IPS DF 4.7 (cell line): ENCODE data around the gene SPDYE3.
"Not testable (repeated sequence)": the region's sequence is repeated elsewhere in the genome, so short reads cannot be mapped to it uniquely, and the experiment has no call there.

Experiments used
- DNase-seq: peaks from one replicate; pipeline ENCODE4 v3.0.0-alpha.2; 2013; ENCODE audit warnings: low spot score; ENCODE audit errors: extremely low read depth

The SPDYE3 gene

GRCh38 chr7:100351657-100352058, 44.2 kb downstream of the SPDYE3 start:
- no peak for DNase-seq

GRCh38 chr7:100352230-100352781, 44.8 kb downstream of the SPDYE3 start:
- not testable (repeated sequence) for DNase-seq

- DNase-seq = no peak
Measured at GRCh38 chr7:100352984-100353684, 45.6 kb downstream of the SPDYE3 start.

- DNase-seq = no peak
Measured at GRCh38 chr7:100353685-100354330, 46.3 kb downstream of the SPDYE3 start.

- DNase-seq = no peak
Measured at GRCh38 chr7:100356416-100357068, 49.0 kb downstream of the SPDYE3 start.

- no peak for DNase-seq
Measured at GRCh38 chr7:100357131-100357561, 49.6 kb downstream of the SPDYE3 start.

- no peak for DNase-seq
Measured at GRCh38 chr7:100358027-100358856, 50.7 kb downstream of the SPDYE3 start, which contains the start of gene PILRB. Gene PILRB, plus strand, starts transcription at chr7:100358117. Its CDS starts 186 bp downstream, at chr7:100358303.

GRCh38 chr7:100358857-100359212, 51.3 kb downstream of the SPDYE3 start:
- no peak for DNase-seq

GRCh38 chr7:100360135-100360854, 52.8 kb downstream of the SPDYE3 start:
- DNase-seq = no peak

- DNase-seq = no peak
Measured at GRCh38 chr7:100363098-100363497, 55.6 kb downstream of the SPDYE3 start.

- DNase-seq = not testable (repeated sequence)
Measured at GRCh38 chr7:100363797-100364196, 56.3 kb downstream of the SPDYE3 start.

GRCh38 chr7:100364480-100364879, 57.0 kb downstream of the SPDYE3 start:
- no peak for DNase-seq

- not testable (repeated sequence) for DNase-seq
Measured at GRCh38 chr7:100365998-100366367, 58.5 kb downstream of the SPDYE3 start.

GRCh38 chr7:100366411-100367250, 59.1 kb downstream of the SPDYE3 start:
- no peak for DNase-seq

- DNase-seq = no peak
Measured at GRCh38 chr7:100367251-100367620, 59.7 kb downstream of the SPDYE3 start.

- no peak for DNase-seq
Measured at GRCh38 chr7:100367676-100368613, 60.4 kb downstream of the SPDYE3 start.

GRCh38 chr7:100369105-100369504, 61.6 kb downstream of the SPDYE3 start:
- no peak for DNase-seq

- DNase-seq = peak; percentile 19
Measured at GRCh38 chr7:100370303-100370702, 62.8 kb downstream of the SPDYE3 start.

- DNase-seq = no peak
Measured at GRCh38 chr7:100370746-100371145, 63.2 kb downstream of the SPDYE3 start.
